Measurements from ENCODE around the gene CPED1. TPM values are rescaled to one million over a fixed set of nuclear protein-coding genes. Genes with fewer than 3 reads are reported as not detected.
"Not testable (repeated sequence)": the region's sequence is repeated elsewhere in the genome, so short reads cannot be mapped to it uniquely, and the experiment has no call there.

The CPED1 gene
- total RNA-seq, 1 donor from 2014 or later = 3.9 TPM

GRCh38 chr7:121116396-121116795 lies 127.9 kb downstream of the CPED1 start:
- no peak overlapping the region for H3K4me3 Mint-ChIP-seq (ENCODE audit: unreplicated experiment)
- peaks cover 2% of the 10 kb centered on the region for H3K4me1 Mint-ChIP-seq (ENCODE audit: unreplicated experiment)
- no peaks in the 10 kb centered on the region for H3K36me3 Mint-ChIP-seq (ENCODE audit: unreplicated experiment)
- no peaks in the 10 kb centered on the region for H3K27me3 Mint-ChIP-seq (ENCODE audit: unreplicated experiment)
- H3K27ac Mint-ChIP-seq (ENCODE audit: unreplicated experiment) = no peak overlapping the region
- DNase-seq (ENCODE audit: extremely low spot score, unreplicated experiment) = no peak
- no peaks in the 10 kb centered on the region for H3K9me3 Mint-ChIP-seq (ENCODE audit: unreplicated experiment)
- no peak for TF ChIP-seq CTCF (IDR thresholded peaks at IDR 0.05)

- Mint-ChIP-seq H3K4me1 (ENCODE audit: unreplicated experiment) (peaks cover 2% of the 10 kb centered on the region), H3K9me3 (ENCODE audit: unreplicated experiment) (no peaks in the 10 kb centered on the region), H3K4me3 (ENCODE audit: unreplicated experiment) (no peak overlapping the region), H3K36me3 (ENCODE audit: unreplicated experiment) (no peaks in the 10 kb centered on the region), H3K27ac (ENCODE audit: unreplicated experiment) (no peak overlapping the region), H3K27me3 (ENCODE audit: unreplicated experiment) (no peaks in the 10 kb centered on the region)
- DNase-seq (ENCODE audit: extremely low spot score, unreplicated experiment) = no peak
- no peak for TF ChIP-seq CTCF (IDR thresholded peaks at IDR 0.05)
Measured at GRCh38 chr7:121119047-121119446, 130.5 kb downstream of the CPED1 start.

GRCh38 chr7:121123032-121123431 lies 134.5 kb downstream of the CPED1 start:
- TF ChIP-seq CTCF (IDR thresholded peaks at IDR 0.05) = no peak
- Mint-ChIP-seq H3K27ac (ENCODE audit: unreplicated experiment) (no peak overlapping the region), H3K9me3 (ENCODE audit: unreplicated experiment) (no peaks in the 10 kb centered on the region), H3K36me3 (ENCODE audit: unreplicated experiment) (no peaks in the 10 kb centered on the region), H3K4me1 (ENCODE audit: unreplicated experiment) (no peaks in the 10 kb centered on the region), H3K4me3 (ENCODE audit: unreplicated experiment) (no peak overlapping the region), H3K27me3 (ENCODE audit: unreplicated experiment) (no peaks in the 10 kb centered on the region)
- DNase-seq (ENCODE audit: extremely low spot score, unreplicated experiment) = no peak

- not testable (repeated sequence) for DNase-seq (ENCODE audit: extremely low spot score, unreplicated experiment); H3K9me3 Mint-ChIP-seq (ENCODE audit: unreplicated experiment); H3K4me1 Mint-ChIP-seq (ENCODE audit: unreplicated experiment); H3K27me3 Mint-ChIP-seq (ENCODE audit: unreplicated experiment); H3K4me3 Mint-ChIP-seq (ENCODE audit: unreplicated experiment); H3K27ac Mint-ChIP-seq (ENCODE audit: unreplicated experiment); H3K36me3 Mint-ChIP-seq (ENCODE audit: unreplicated experiment)
Measured at GRCh38 chr7:121125454-121125853, 136.9 kb downstream of the CPED1 start.

- Mint-ChIP-seq H3K4me3 (ENCODE audit: unreplicated experiment) (no peak overlapping the region), H3K4me1 (ENCODE audit: unreplicated experiment) (no peaks in the 10 kb centered on the region), H3K9me3 (ENCODE audit: unreplicated experiment) (no peaks in the 10 kb centered on the region), H3K27ac (ENCODE audit: unreplicated experiment) (no peak overlapping the region), H3K27me3 (ENCODE audit: unreplicated experiment) (no peaks in the 10 kb centered on the region), H3K36me3 (ENCODE audit: unreplicated experiment) (no peaks in the 10 kb centered on the region)
- TF ChIP-seq CTCF (IDR thresholded peaks at IDR 0.05) = no peak
- DNase-seq (ENCODE audit: extremely low spot score, unreplicated experiment) = no peak
Measured at GRCh38 chr7:121126201-121126600, 137.7 kb downstream of the CPED1 start.

Measured in osteocyte (in vitro differentiated cells).